HG03060 (cell line): ENCODE measurements around the gene COL4A6.

ENCODE experiments used
- ATAC-seq: cut with Tn5 transposase; IDR thresholded peaks from one replicate; pipeline ENCODE4 v1.9.1; 2021; ENCODE audit warnings: low read depth, moderate number of reproducible peaks; ENCODE audit not compliant: unreplicated experiment

The COL4A6 gene

GRCh38 chrX:108285918-108286317, 152.3 kb downstream of the COL4A6 start:
- ATAC-seq, result no peak

GRCh38 chrX:108285356-108285755, 152.9 kb downstream of the COL4A6 start:
- ATAC-seq, result no peak

GRCh38 chrX:108275732-108276131, 162.5 kb downstream of the COL4A6 start:
- no peak for ATAC-seq

- no peak for ATAC-seq
Measured at GRCh38 chrX:108271397-108271787, 166.8 kb downstream of the COL4A6 start.

- no peak for ATAC-seq
Measured at GRCh38 chrX:108270739-108271396, 167.4 kb downstream of the COL4A6 start.

- no peak for ATAC-seq
Measured at GRCh38 chrX:108270280-108270679, 167.9 kb downstream of the COL4A6 start.

GRCh38 chrX:108268434-108269080, 169.7 kb downstream of the COL4A6 start:
- no peak for ATAC-seq

- ATAC-seq, result no peak
Measured at GRCh38 chrX:108267557-108267956, 170.7 kb downstream of the COL4A6 start.

GRCh38 chrX:108264376-108264775, 173.8 kb downstream of the COL4A6 start:
- ATAC-seq, result no peak

- ATAC-seq, result no peak
Measured at GRCh38 chrX:108261549-108262203, 176.5 kb downstream of the COL4A6 start.

- no peak for ATAC-seq
Measured at GRCh38 chrX:108257556-108257955, 180.7 kb downstream of the COL4A6 start.

- no peak for ATAC-seq
Measured at GRCh38 chrX:108254636-108255035, 183.6 kb downstream of the COL4A6 start.

- no peak for ATAC-seq
Measured at GRCh38 chrX:108250654-108251579, 187.3 kb downstream of the COL4A6 start.

GRCh38 chrX:108246304-108246954, 191.8 kb downstream of the COL4A6 start:
- no peak for ATAC-seq

- ATAC-seq, result no peak
Measured at GRCh38 chrX:108245462-108245861, 192.8 kb downstream of the COL4A6 start.

- ATAC-seq, result no peak
Measured at GRCh38 chrX:108235986-108236385, 202.2 kb downstream of the COL4A6 start.

GRCh38 chrX:108230574-108230973, 207.6 kb downstream of the COL4A6 start:
- ATAC-seq, result no peak

GRCh38 chrX:108224727-108225621, 213.2 kb downstream of the COL4A6 start:
- ATAC-seq, result peak; percentile 42

- no peak for ATAC-seq
Measured at GRCh38 chrX:108224218-108224617, 214.0 kb downstream of the COL4A6 start.
